ENCODE measurements around the gene A3GALT2. TPM values are rescaled to one million over a fixed set of nuclear protein-coding genes. Genes with fewer than 3 reads are reported as not detected.

A3GALT2 gene
- total RNA-seq, 1 experiment from 2014 or later = not detected

GRCh38 chr1:33306653-33307493 lies 14.0 kb downstream of the A3GALT2 start:
- no peaks in the 10 kb centered on the region for H3K9me2 ChIP-seq (ENCODE audit: insufficient read depth)
- no peak for DNase-seq
- no peak overlapping the region for H3K27ac ChIP-seq
- H4K20me1 ChIP-seq (ENCODE audit: insufficient read depth) = no peaks in the 10 kb centered on the region
- CTCF ChIA-PET = no interaction called here
- intact Hi-C loops (cut with micrococcal nuclease; ENCODE audit: unreplicated experiment) = no loop called here
- H3K4me1 ChIP-seq (replicated peaks; ENCODE audit: insufficient read depth) = no peaks in the 10 kb centered on the region
- no TSS peak for BruUV-seq (replicated peaks)
- H3K27me3 ChIP-seq (ENCODE audit: insufficient read depth, low read depth) = no peaks in the 10 kb centered on the region
- no peaks in the 10 kb centered on the region for H3K79me2 ChIP-seq (ENCODE audit: low read depth)
- no peak overlapping the region for H3K4me2 ChIP-seq
- H3K9me3 ChIP-seq (ENCODE audit: insufficient read depth, low read depth) = no peaks in the 10 kb centered on the region
- no peaks in the 10 kb centered on the region for H3F3A ChIP-seq (ENCODE audit: insufficient read depth, low read depth)
- no peaks in the 10 kb centered on the region for H3K36me3 ChIP-seq (ENCODE audit: low read depth)
- POLR2A ChIA-PET (ENCODE audit: unreplicated experiment) = interaction anchor here (0.6 kb wide), 1 partner anchor 8 kb away, joined by 33 read pairs; no protein-coding TSS in a partner anchor
- H3K4me3 ChIP-seq = no peak overlapping the region
- H2AFZ ChIP-seq = no peak overlapping the region
- TF ChIP-seq EZH2 (IDR thresholded peaks at IDR 0.05; ENCODE audit: low read depth) = no peak
- TF ChIP-seq, protein P1, sequence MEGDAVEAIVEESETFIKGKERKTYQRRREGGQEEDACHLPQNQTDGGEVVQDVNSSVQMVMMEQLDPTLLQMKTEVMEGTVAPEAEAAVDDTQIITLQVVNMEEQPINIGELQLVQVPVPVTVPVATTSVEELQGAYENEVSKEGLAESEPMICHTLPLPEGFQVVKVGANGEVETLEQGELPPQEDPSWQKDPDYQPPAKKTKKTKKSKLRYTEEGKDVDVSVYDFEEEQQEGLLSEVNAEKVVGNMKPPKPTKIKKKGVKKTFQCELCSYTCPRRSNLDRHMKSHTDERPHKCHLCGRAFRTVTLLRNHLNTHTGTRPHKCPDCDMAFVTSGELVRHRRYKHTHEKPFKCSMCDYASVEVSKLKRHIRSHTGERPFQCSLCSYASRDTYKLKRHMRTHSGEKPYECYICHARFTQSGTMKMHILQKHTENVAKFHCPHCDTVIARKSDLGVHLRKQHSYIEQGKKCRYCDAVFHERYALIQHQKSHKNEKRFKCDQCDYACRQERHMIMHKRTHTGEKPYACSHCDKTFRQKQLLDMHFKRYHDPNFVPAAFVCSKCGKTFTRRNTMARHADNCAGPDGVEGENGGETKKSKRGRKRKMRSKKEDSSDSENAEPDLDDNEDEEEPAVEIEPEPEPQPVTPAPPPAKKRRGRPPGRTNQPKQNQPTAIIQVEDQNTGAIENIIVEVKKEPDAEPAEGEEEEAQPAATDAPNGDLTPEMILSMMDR (conservative IDR thresholded peaks at IDR 0.05) = no peak

GRCh38 chr1:33305816-33306652 lies 14.9 kb downstream of the A3GALT2 start:
- intact Hi-C loops (cut with micrococcal nuclease; ENCODE audit: unreplicated experiment) = no loop called here
- no peak overlapping the region for H3K4me3 ChIP-seq
- H3K36me3 ChIP-seq (ENCODE audit: low read depth) = no peaks in the 10 kb centered on the region
- no peaks in the 10 kb centered on the region for H4K20me1 ChIP-seq (ENCODE audit: insufficient read depth)
- H3K9me2 ChIP-seq (ENCODE audit: insufficient read depth) = no peaks in the 10 kb centered on the region
- no peaks in the 10 kb centered on the region for H3K79me2 ChIP-seq (ENCODE audit: low read depth)
- H3K4me2 ChIP-seq = no peak overlapping the region
- DNase-seq = no peak
- H3K27me3 ChIP-seq (ENCODE audit: insufficient read depth, low read depth) = no peaks in the 10 kb centered on the region
- H2AFZ ChIP-seq = no peak overlapping the region
- H3K27ac ChIP-seq = no peak overlapping the region
- TF ChIP-seq, protein P1 (conservative IDR thresholded peaks at IDR 0.05) = no peak
- TF ChIP-seq EZH2 (IDR thresholded peaks at IDR 0.05; ENCODE audit: low read depth) = no peak
- H3K4me1 ChIP-seq (replicated peaks; ENCODE audit: insufficient read depth) = no peaks in the 10 kb centered on the region
- H3K9me3 ChIP-seq (ENCODE audit: insufficient read depth, low read depth) = no peaks in the 10 kb centered on the region
- H3F3A ChIP-seq (ENCODE audit: insufficient read depth, low read depth) = peaks cover 3% of the 10 kb centered on the region; the same call in 1 of the 2 replicates
- CTCF ChIA-PET = no interaction called here
- no TSS peak for BruUV-seq (replicated peaks)
- POLR2A ChIA-PET (ENCODE audit: unreplicated experiment) = interaction anchor here (0.6 kb wide), 1 partner anchor 9 kb away, joined by 33 read pairs; no protein-coding TSS in a partner anchor

DNA sequence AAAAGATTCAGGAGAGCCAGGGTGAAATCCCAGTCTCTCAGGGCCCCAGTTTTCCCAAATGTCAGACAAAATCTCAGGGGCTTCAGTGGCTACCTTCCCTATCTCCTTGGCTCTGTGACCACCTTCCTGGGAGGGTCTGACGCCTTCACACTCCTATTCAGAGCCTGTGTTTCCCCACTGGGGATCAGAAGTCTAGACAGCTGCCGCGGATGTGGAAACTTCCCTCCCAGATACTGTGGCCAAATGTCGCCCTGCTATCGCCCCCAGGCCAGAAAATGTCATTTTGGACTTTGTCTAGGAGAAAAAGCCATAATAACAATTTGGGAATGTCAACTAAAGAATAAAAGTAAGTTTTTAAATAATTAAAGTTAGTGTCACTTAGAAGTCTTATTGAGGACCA lies 15.9 kb downstream of the A3GALT2 start:
- intact Hi-C loops (cut with micrococcal nuclease; ENCODE audit: unreplicated experiment) = no loop called here

More for the DNA sequence above, 15.9 kb downstream of the A3GALT2 start:
- Histone ChIP-seq H3K79me2 (ENCODE audit: low read depth) (no peaks in the 10 kb centered on the region), H3K9me2 (ENCODE audit: insufficient read depth) (no peaks in the 10 kb centered on the region), H3K4me1 (replicated peaks; ENCODE audit: insufficient read depth) (no peaks in the 10 kb centered on the region), H3K36me3 (ENCODE audit: low read depth) (no peaks in the 10 kb centered on the region), H3K9me3 (ENCODE audit: insufficient read depth, low read depth) (no peaks in the 10 kb centered on the region), H4K20me1 (ENCODE audit: insufficient read depth) (no peaks in the 10 kb centered on the region), H3K4me3 (no peak overlapping the region), H2AFZ (no peak overlapping the region), H3K27ac (no peak overlapping the region), H3K27me3 (ENCODE audit: insufficient read depth, low read depth) (no peaks in the 10 kb centered on the region), H3K4me2 (no peak overlapping the region), H3F3A (ENCODE audit: insufficient read depth, low read depth) (peaks cover 3% of the 10 kb centered on the region; the same call in 1 of the 2 replicates)
- no TSS peak for BruUV-seq (replicated peaks)
- no peak for DNase-seq
- TF ChIP-seq, protein P1 (conservative IDR thresholded peaks at IDR 0.05) = no peak
- TF ChIP-seq EZH2 (IDR thresholded peaks at IDR 0.05; ENCODE audit: low read depth) = no peak
- ChIA-PET POLR2A (ENCODE audit: unreplicated experiment) (no interaction called here), CTCF (no interaction called here)

All from PC-9 (cell line).